Endothelial cell of umbilical vein (primary cell): ENCODE data around the gene C1orf116.

ENCODE experiments used
- CTCF ChIP-seq, 2 donors: IDR thresholded peaks; 1 replicate in 1 of 2; 2 replicates in 1 of 2; pipeline ENCODE4 v1.5.1; 2011; ENCODE audit warnings: low read length in 2 of 2, mild to moderate bottlenecking in 2 of 2, moderate library complexity in 2 of 2, control low read depth in 1 of 2, inconsistent platforms in 1 of 2, low read depth in 1 of 2; ENCODE audit not compliant: insufficient read depth in 1 of 2; ENCODE audit errors: extremely low read depth in 1 of 2
- JUN ChIP-seq: IDR thresholded peaks from 2 replicates; pipeline ENCODE4 v1.6.1; 2011; ENCODE audit warnings: borderline replicate concordance, low read depth; ENCODE audit not compliant: insufficient read length, insufficient read depth
- MYC ChIP-seq: IDR thresholded peaks from one replicate; pipeline ENCODE4 v1.6.1; 2011; ENCODE audit warnings: mild to moderate bottlenecking, low read depth, low read length
- POLR2AphosphoS5 ChIP-seq: IDR thresholded peaks from 2 replicates; pipeline ENCODE4 v1.6.1; 2012; ENCODE audit warnings: low read depth, mild to moderate bottlenecking, control low read depth, low read length, moderate library complexity; ENCODE audit not compliant: insufficient read depth

- TF ChIP-seq MYC: no peak
- no peak for TF ChIP-seq CTCF (IDR thresholded peaks at IDR 0.05; ENCODE audit: extremely low read depth in 1 of 2, insufficient read depth in 1 of 2, low read depth in 1 of 2, low read length in 2 of 2)
- TF ChIP-seq POLR2AphosphoS5: no peak
- no peak for TF ChIP-seq JUN
Observed at GRCh38 chr1:207033302-207033701, 746 bp upstream of the C1orf116 start.
